Neural crest cell (in vitro differentiated cells): ENCODE results near the gene CHAC1. TPM values are rescaled to one million over a fixed set of nuclear protein-coding genes. Genes with fewer than 3 reads are reported as not detected.

Experiments
- DNase-seq: peaks from one replicate; pipeline ENCODE4 v3.0.0; 2021; ENCODE audit warnings: low read depth, mixed read lengths, low spot score
- H3K27ac Mint-ChIP-seq: one replicate; pipeline ENCODE4 v1.8.0; 2021; ENCODE audit warnings: mild to moderate bottlenecking, mixed read lengths; ENCODE audit not compliant: unreplicated experiment
- H3K27me3 Mint-ChIP-seq: 2 replicates; pipeline ENCODE4 v1.8.0; 2021; ENCODE audit warnings: low read depth, mild to moderate bottlenecking, mixed read lengths
- H3K36me3 Mint-ChIP-seq: 2 replicates; pipeline ENCODE4 v1.8.0; 2021; ENCODE audit warnings: low read depth, mild to moderate bottlenecking, mixed read lengths
- H3K4me1 Mint-ChIP-seq: 2 replicates; pipeline ENCODE4 v1.8.0; 2021; ENCODE audit warnings: mixed read lengths
- H3K4me3 Mint-ChIP-seq: one replicate; pipeline ENCODE4 v1.8.0; 2021; ENCODE audit warnings: mild to moderate bottlenecking, mixed read lengths
- H3K9me3 Mint-ChIP-seq: 2 replicates; pipeline ENCODE4 v1.8.0; 2021; ENCODE audit warnings: mixed read lengths
- CTCF ChIP-seq: fragments of 200-600 bp; sonication (generic); conservative IDR thresholded peaks from 2 replicates; pipeline ENCODE4 v1.5.0; 2021; ENCODE audit warnings: antibody characterized with exemption, mild to moderate bottlenecking
- total RNA-seq: library from RNA; stranded (reverse); gene quantifications from 2 replicates; pipeline ENCODE4 v1.2.1, GENCODE V29; 2021

Gene CHAC1
- total RNA-seq, 1 donor from 2014 or later: 6.8 TPM

- Mint-ChIP-seq H3K4me1 (peaks cover 23% of the 10 kb centered on the region), H3K4me3 (peak overlapping the region; percentile 65), H3K9me3 (no peaks in the 10 kb centered on the region), H3K27ac (peak overlapping the region; percentile 75), H3K27me3 (peaks cover 12% of the 10 kb centered on the region), H3K36me3 (no peaks in the 10 kb centered on the region)
- no peak for DNase-seq
- no peak for TF ChIP-seq CTCF
Observed at GRCh38 chr15:40941068-40941527, 12.2 kb upstream of the CHAC1 start.

GRCh38 chr15:40941528-40942336 lies 11.5 kb upstream of the CHAC1 start:
- no peaks in the 10 kb centered on the region for H3K9me3 Mint-ChIP-seq
- peaks cover 23% of the 10 kb centered on the region for H3K4me1 Mint-ChIP-seq
- peaks cover 12% of the 10 kb centered on the region for H3K27me3 Mint-ChIP-seq
- DNase-seq: peak; percentile 70
- H3K4me3 Mint-ChIP-seq: peak overlapping the region; percentile 74
- no peaks in the 10 kb centered on the region for H3K36me3 Mint-ChIP-seq
- peak overlapping the region; percentile 75 for H3K27ac Mint-ChIP-seq
- peak; percentile 75 for TF ChIP-seq CTCF

- Mint-ChIP-seq H3K9me3 (no peaks in the 10 kb centered on the region), H3K4me1 (peaks cover 23% of the 10 kb centered on the region), H3K4me3 (peak overlapping the region; percentile 74), H3K27ac (no peak overlapping the region), H3K36me3 (no peaks in the 10 kb centered on the region), H3K27me3 (peaks cover 8% of the 10 kb centered on the region)
- TF ChIP-seq CTCF: no peak
- DNase-seq: no peak
Observed at GRCh38 chr15:40942337-40942854, 10.9 kb upstream of the CHAC1 start.

- no peak for DNase-seq
- no peak overlapping the region for H3K27ac Mint-ChIP-seq
- H3K9me3 Mint-ChIP-seq: no peaks in the 10 kb centered on the region
- H3K4me1 Mint-ChIP-seq: peaks cover 23% of the 10 kb centered on the region
- H3K4me3 Mint-ChIP-seq: peak overlapping the region; percentile 74
- H3K27me3 Mint-ChIP-seq: peaks cover 8% of the 10 kb centered on the region
- no peaks in the 10 kb centered on the region for H3K36me3 Mint-ChIP-seq
- no peak for TF ChIP-seq CTCF
Observed at GRCh38 chr15:40942878-40943277, 10.4 kb upstream of the CHAC1 start.

GRCh38 chr15:40943764-40944365 lies 9.4 kb upstream of the CHAC1 start:
- TF ChIP-seq CTCF: no peak
- no peaks in the 10 kb centered on the region for H3K9me3 Mint-ChIP-seq
- H3K4me1 Mint-ChIP-seq: peaks cover 23% of the 10 kb centered on the region
- H3K27ac Mint-ChIP-seq: no peak overlapping the region
- peaks cover 11% of the 10 kb centered on the region for H3K27me3 Mint-ChIP-seq
- no peaks in the 10 kb centered on the region for H3K36me3 Mint-ChIP-seq
- peak overlapping the region; percentile 65 for H3K4me3 Mint-ChIP-seq
- DNase-seq: no peak
